ENCODE data around the gene SFXN5.

DNA sequence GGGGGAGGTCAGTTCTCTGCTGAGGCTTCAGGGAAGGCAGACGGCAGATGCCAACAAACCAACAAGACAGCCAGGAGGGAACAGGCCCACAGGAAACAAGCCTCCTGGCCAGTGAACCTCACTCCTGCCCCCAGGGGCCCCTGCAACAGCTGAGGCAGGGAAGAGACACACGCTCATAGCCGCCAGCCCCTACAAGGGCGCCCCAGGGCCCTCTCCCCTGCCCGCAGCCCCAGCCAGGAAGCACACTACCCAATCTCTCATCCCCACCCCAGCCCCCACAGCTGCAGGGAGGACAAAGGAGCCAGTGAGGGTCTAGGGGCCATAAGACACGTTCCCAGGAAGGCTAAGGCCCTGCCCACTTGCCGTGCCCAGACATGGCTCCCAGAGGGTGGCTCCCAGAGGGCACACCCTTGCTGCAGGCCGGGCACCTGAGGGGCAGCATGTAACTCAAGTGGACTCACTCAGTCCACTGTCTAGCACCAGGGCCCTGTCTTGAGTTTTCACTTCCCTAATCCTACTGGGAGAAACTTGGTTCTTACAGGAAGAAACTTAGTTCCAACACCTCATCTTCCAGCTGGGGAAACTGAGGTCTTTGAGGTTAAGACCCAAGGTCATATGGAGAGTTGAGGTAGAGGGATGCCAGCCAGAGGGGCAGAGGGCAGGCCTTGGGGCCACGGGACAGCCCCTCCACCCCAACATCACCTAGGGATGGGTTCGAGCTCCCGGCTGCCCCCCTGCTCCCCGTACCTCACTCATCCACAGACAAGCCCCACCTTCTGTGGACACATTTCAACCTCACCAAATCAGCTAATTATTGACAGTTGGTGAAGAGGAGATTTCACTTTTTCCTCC, 116.9 kb downstream of the SFXN5 start:
- TF ChIP-seq, protein P1, sequence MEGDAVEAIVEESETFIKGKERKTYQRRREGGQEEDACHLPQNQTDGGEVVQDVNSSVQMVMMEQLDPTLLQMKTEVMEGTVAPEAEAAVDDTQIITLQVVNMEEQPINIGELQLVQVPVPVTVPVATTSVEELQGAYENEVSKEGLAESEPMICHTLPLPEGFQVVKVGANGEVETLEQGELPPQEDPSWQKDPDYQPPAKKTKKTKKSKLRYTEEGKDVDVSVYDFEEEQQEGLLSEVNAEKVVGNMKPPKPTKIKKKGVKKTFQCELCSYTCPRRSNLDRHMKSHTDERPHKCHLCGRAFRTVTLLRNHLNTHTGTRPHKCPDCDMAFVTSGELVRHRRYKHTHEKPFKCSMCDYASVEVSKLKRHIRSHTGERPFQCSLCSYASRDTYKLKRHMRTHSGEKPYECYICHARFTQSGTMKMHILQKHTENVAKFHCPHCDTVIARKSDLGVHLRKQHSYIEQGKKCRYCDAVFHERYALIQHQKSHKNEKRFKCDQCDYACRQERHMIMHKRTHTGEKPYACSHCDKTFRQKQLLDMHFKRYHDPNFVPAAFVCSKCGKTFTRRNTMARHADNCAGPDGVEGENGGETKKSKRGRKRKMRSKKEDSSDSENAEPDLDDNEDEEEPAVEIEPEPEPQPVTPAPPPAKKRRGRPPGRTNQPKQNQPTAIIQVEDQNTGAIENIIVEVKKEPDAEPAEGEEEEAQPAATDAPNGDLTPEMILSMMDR (IDR thresholded peaks at IDR 0.05; ENCODE audit: extremely low read depth in 1 of 2, insufficient read depth in 1 of 2, low read depth in 1 of 2, low read length in 2 of 2): no peak
- no peak for TF ChIP-seq POLR2A (IDR thresholded peaks at IDR 0.05; ENCODE audit: low read depth, low read length)
- no peak for TF ChIP-seq POLR2AphosphoS5 (IDR thresholded peaks at IDR 0.05; ENCODE audit: insufficient read depth, low read depth, low read length)
- no peak for TF ChIP-seq EZH2 (IDR thresholded peaks at IDR 0.05; ENCODE audit: borderline replicate concordance, low read depth, low read length, severe bottlenecking)
- TF ChIP-seq, protein P2, sequence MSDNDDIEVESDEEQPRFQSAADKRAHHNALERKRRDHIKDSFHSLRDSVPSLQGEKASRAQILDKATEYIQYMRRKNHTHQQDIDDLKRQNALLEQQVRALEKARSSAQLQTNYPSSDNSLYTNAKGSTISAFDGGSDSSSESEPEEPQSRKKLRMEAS (IDR thresholded peaks at IDR 0.05; ENCODE audit: insufficient read depth, insufficient read length): no peak
- TF ChIP-seq GATA2 (IDR thresholded peaks at IDR 0.05; ENCODE audit: insufficient read depth, insufficient read length, low read depth, low read length): no peak
- TF ChIP-seq JUN (IDR thresholded peaks at IDR 0.05; ENCODE audit: borderline replicate concordance, insufficient read depth, insufficient read length, low read depth): no peak
- no peak for TF ChIP-seq MYC (IDR thresholded peaks at IDR 0.05; ENCODE audit: low read depth, low read length)
- no peak for TF ChIP-seq FOS (IDR thresholded peaks at IDR 0.05; ENCODE audit: borderline replicate concordance, insufficient read depth, low read length)
